KG1 (cell line): ENCODE results near the gene RPS17.
"Not testable (repeated sequence)": the region's sequence is repeated elsewhere in the genome, so short reads cannot be mapped to it uniquely, and the experiment has no call there.

Source experiments
- DNase-seq: peaks from one replicate; lab custom pipeline; 2025; lab: John Stamatoyannopoulos, UW

Gene RPS17

DNA sequence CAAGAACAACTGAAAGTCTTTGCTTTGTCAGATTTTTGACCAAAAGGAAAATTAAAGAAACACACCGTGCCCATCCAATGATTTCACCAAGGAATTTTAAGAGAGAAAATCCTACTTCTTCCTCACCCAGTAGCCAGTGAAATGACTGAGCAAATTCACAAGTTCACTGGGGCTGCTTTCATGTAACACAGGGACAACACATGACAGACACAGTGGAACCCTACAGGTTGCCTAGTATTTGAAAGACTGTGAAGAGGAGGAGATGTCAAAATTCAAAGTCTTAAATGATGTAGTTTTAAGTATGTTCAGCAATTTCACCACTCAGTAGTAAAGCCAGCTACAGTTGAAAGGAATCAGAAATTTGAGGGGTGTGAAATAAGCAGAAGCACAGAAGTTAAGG, 33.2 kb downstream of the RPS17 start:
- DNase-seq: not testable (repeated sequence)

DNA sequence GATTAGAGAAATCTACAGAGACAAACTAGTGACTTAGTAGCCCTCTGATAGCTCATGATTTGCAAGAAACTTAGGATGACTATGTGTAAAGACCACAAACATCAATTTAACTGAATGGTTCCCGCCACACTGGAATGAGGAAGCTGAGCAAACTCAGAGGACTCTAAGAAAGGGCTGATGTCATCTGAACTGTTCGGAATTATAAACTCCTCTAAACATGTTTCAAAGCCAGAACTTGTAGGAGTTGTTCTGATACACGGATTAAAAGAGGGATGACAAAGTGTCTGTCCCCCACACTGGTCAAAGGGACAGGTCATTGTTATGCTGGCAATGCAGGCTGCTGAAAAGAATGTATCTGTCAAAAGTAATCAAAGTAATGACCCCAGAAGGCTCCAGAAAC, 34.4 kb downstream of the RPS17 start:
- DNase-seq: not testable (repeated sequence)

DNA sequence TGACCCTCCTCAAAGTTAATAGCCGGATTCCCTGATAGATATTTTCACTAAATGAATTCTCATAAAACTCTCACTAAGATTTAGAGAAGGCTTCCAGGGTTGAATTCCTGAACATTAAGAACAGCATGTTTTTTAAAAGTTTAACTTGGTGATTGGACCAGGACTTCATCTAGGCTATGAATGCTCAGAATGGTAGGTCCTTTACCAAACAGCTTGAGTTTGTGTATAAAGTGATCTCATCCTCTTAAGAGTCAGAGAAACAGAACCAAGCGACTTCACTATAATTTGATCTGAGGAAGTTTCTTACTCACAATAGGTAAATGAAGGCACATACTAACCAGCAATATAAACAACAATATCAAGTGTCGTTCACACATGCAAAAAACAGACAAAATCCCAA, 36.2 kb downstream of the RPS17 start:
- DNase-seq: not testable (repeated sequence)

DNA sequence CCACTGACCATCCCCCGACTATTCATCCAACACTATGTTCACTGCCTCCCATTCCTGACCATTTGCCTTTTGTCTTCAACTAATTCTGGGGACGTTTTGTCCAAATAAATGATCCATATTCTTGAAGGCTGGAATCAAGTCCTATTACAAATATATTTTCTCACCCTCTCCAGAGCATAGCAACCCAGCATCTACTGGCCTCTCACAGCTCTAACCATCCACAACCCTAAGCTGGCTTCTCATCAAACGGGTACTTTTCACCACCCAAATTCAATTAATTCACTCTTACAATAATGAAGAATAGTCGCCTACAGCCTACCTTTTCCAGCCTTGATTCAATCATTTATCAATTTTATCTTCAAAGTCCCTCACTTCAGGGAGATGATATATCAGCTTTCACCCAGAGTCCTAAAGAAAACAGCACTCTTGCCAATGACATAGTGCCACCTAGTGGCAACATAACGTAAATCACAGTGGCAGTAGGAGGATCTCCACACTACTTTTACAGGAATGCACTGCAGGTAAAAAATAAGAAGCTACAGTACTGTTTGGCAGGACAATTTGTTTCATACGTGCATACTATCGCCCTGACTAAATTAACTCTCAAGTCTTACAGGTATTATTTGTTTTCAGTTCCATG, 37.4 kb downstream of the RPS17 start:
- DNase-seq: not testable (repeated sequence)

DNA sequence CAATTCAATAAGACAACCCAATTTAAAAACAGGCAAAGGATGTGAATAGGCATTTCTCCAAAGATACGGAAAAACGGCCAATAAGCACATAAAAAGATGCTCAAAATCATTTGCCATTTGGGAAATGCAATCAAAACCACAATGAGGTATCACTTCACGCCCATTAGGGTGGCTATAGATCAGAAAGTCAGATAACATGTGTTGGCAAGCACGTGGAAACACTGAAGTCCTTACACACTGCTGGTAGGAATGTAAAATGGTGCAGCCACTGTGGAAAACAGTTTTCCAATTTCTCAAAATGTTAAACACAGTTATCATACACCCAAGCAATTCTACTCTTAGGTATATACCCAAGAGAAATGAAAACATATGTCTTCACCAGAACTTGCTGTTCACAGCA, 39.5 kb downstream of the RPS17 start:
- DNase-seq: not testable (repeated sequence)

DNA sequence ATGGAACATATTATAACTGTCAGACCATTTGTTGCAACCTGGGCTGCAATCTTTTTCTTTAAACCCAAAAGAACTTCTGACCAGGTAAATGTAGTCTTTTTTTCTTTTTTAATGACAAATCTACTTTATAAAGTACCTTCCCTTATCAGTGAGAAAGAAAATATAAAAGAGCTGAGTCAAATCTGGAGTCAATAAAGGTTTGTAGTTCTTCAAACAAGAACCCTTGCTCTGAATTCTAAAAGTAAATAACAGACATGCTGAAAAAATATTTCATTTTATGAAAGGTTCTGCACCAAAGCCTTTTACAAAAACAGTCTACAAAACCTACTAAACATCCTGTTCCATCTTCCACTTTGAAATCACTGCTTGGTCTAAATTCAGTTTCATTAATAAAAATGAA, 42.3 kb downstream of the RPS17 start:
- not testable (repeated sequence) for DNase-seq

DNA sequence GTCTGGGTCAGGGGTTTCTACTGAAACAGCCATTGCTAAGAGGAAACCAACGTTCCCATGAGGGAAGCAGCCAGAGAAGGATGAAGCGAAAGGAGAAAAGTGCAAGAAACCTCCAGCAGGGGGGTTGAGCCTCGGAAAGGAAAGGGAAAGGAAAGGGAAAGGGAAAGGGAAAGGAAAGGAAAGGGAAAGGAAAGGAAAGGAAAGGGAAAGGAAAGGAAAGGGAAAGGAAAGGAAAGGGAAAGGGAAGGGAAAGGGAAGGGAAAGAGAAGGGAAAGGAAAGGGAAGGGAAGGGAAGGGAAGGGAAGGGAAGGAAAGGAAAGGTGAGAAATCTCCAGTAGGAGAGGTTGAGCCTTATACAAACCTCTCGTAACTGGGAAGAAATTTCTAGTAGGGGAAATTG, 52.0 kb downstream of the RPS17 start:
- DNase-seq: not testable (repeated sequence)

DNA sequence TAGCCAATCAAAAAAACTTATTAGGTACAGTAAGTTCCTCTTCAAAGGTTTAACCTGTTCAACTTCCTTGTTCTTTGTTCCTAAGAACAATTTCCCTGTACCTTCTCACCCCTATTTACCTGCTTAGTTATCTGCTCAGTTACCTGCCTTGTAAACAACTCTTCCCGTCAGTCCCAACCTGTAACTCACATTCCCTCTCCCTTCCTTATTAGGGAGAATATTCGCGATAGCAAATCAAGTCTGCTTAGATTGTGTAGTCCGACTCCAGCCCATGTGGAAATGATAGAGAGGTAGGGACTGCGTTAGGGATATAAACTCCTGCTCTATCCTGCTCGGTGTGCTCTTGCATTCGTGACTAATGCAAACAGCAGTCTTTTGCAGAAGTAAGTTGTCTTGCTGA, 53.2 kb downstream of the RPS17 start:
- DNase-seq: not testable (repeated sequence)
